ENCODE results near the gene C1orf115.

Gene C1orf115

GRCh38 chr1:220677251-220677650 is 12.9 kb upstream of the C1orf115 start:
- Histone ChIP-seq H3K27me3 (ENCODE audit: insufficient read depth, poor library complexity, severe bottlenecking) (no peaks in the 10 kb centered on the region), H3K4me3 (replicated peaks; ENCODE audit: insufficient read depth, low read length) (no peak overlapping the region), H3K27ac (replicated peaks) (no peak overlapping the region)
- no peak for DNase-seq (ENCODE audit: low read depth in 1 of 2, low spot score in 1 of 2)
- TF ChIP-seq REST (IDR thresholded peaks at IDR 0.05; ENCODE audit: insufficient replicate concordance, low read depth): no peak
- TF ChIP-seq SPI1 (IDR thresholded peaks at IDR 0.05; ENCODE audit: borderline replicate concordance, low read depth): no peak
- no peak for TF ChIP-seq POLR2AphosphoS5 (IDR thresholded peaks at IDR 0.05; ENCODE audit: low read depth)
- no peak for TF ChIP-seq CTCF (IDR thresholded peaks at IDR 0.05; ENCODE audit: insufficient read depth, low read length)
- no peak for TF ChIP-seq GABPA (IDR thresholded peaks at IDR 0.05; ENCODE audit: low read depth)

GRCh38 chr1:220680085-220680687 is 10.0 kb upstream of the C1orf115 start:
- Histone ChIP-seq H3K27ac (replicated peaks) (no peak overlapping the region), H3K4me3 (replicated peaks; ENCODE audit: insufficient read depth, low read length) (no peak overlapping the region), H3K27me3 (ENCODE audit: insufficient read depth, poor library complexity, severe bottlenecking) (no peaks in the 10 kb centered on the region)
- TF ChIP-seq GABPA (IDR thresholded peaks at IDR 0.05; ENCODE audit: low read depth) (no peak), CTCF (IDR thresholded peaks at IDR 0.05; ENCODE audit: insufficient read depth, low read length) (peak; percentile 31), POLR2AphosphoS5 (IDR thresholded peaks at IDR 0.05; ENCODE audit: low read depth) (no peak), REST (IDR thresholded peaks at IDR 0.05; ENCODE audit: insufficient replicate concordance, low read depth) (no peak), SPI1 (IDR thresholded peaks at IDR 0.05; ENCODE audit: borderline replicate concordance, low read depth) (no peak)
- peak in 1 of 2 experiments; percentile 26 for DNase-seq (ENCODE audit: low read depth in 1 of 2, low spot score in 1 of 2)

- Histone ChIP-seq H3K27me3 (ENCODE audit: insufficient read depth, poor library complexity, severe bottlenecking) (no peaks in the 10 kb centered on the region), H3K4me3 (replicated peaks; ENCODE audit: insufficient read depth, low read length) (no peak overlapping the region), H3K27ac (replicated peaks) (no peak overlapping the region)
- TF ChIP-seq GABPA (IDR thresholded peaks at IDR 0.05; ENCODE audit: low read depth) (no peak), CTCF (IDR thresholded peaks at IDR 0.05; ENCODE audit: insufficient read depth, low read length) (no peak), REST (IDR thresholded peaks at IDR 0.05; ENCODE audit: insufficient replicate concordance, low read depth) (no peak), POLR2AphosphoS5 (IDR thresholded peaks at IDR 0.05; ENCODE audit: low read depth) (no peak), SPI1 (IDR thresholded peaks at IDR 0.05; ENCODE audit: borderline replicate concordance, low read depth) (no peak)
- no peak for DNase-seq (ENCODE audit: low read depth in 1 of 2, low spot score in 1 of 2)
These were observed 8.8 kb upstream of the C1orf115 start for GRCh38 chr1:220681220-220681880.
